ENCODE results near the gene B3GNT3.
A peak's percentile ranks its signal among the peaks of the same experiment; 100 is the strongest.

Gene B3GNT3

GRCh38 chr19:17829855-17830566, 35.1 kb downstream of the B3GNT3 start:
- no peak for TF ChIP-seq CTCF (IDR thresholded peaks at IDR 0.05; ENCODE audit: low read depth, low read length, missing control alignments)
- no peak for DNase-seq (ENCODE audit: extremely low read depth, low read depth)
- H3K4me3 ChIP-seq (replicated peaks; ENCODE audit: low read depth, low read length) = peak overlapping the region; percentile 30

- H3K4me3 ChIP-seq (replicated peaks; ENCODE audit: low read depth, low read length) = peak overlapping the region; percentile 30
- DNase-seq (ENCODE audit: extremely low read depth, low read depth) = no peak
- TF ChIP-seq CTCF (IDR thresholded peaks at IDR 0.05; ENCODE audit: low read depth, low read length, missing control alignments) = no peak
Observed at GRCh38 chr19:17830567-17831418, 35.9 kb downstream of the B3GNT3 start.

- no peak overlapping the region for H3K4me3 ChIP-seq (replicated peaks; ENCODE audit: low read depth, low read length)
- DNase-seq (ENCODE audit: extremely low read depth, low read depth) = no peak
- no peak for TF ChIP-seq CTCF (IDR thresholded peaks at IDR 0.05; ENCODE audit: low read depth, low read length, missing control alignments)
Observed at GRCh38 chr19:17831419-17831888, 36.5 kb downstream of the B3GNT3 start.

GRCh38 chr19:17832443-17833208, 37.7 kb downstream of the B3GNT3 start:
- no peak overlapping the region for H3K4me3 ChIP-seq (replicated peaks; ENCODE audit: low read depth, low read length)
- DNase-seq (ENCODE audit: extremely low read depth, low read depth) = no peak
- no peak for TF ChIP-seq CTCF (IDR thresholded peaks at IDR 0.05; ENCODE audit: low read depth, low read length, missing control alignments)

GRCh38 chr19:17834350-17835181, 39.6 kb downstream of the B3GNT3 start:
- TF ChIP-seq CTCF (IDR thresholded peaks at IDR 0.05; ENCODE audit: low read depth, low read length, missing control alignments) = peak; percentile 17
- no peak for DNase-seq (ENCODE audit: extremely low read depth, low read depth)
- no peak overlapping the region for H3K4me3 ChIP-seq (replicated peaks; ENCODE audit: low read depth, low read length)
